K562 (cell line): ENCODE results near the gene EPS8. TPM values are rescaled to one million over a fixed set of nuclear protein-coding genes. Genes with fewer than 3 reads are reported as not detected.

Experiments used
- ATAC-seq: fragments of 200-7000 bp; cut with Tn5 transposase; 3 replicates; pipeline ENCODE4 v1.9.1; 2020; ENCODE audit warnings: moderate library complexity
- BruUV-seq: library from RNA; stranded (reverse); fragments of 400-500 nt; replicated peaks from 2 replicates; lab custom pipeline; 2021; lab: Mats Ljungman, UMichigan
- CTCF ChIA-PET: fragments of 300-600 bp; formaldehyde crosslinking; extraction: SDS; loops from one replicate; lab custom pipeline; 2021; ENCODE audit warnings: low intra/inter-chr PET ratio; lab: Yijun Ruan, JAX
- POLR2A ChIA-PET: fragments of 300-600, 350-650 bp; sonication (Branson Sonifier 250); formaldehyde crosslinking; extraction: SDS; loops from one replicate; lab custom pipeline; 2021; ENCODE audit warnings: antibody characterized with exemption, inconsistent platforms; lab: Yijun Ruan, JAX
- DNase-seq, 4 experiments: peaks; one replicate each; pipeline versions ENCODE4 v3.0.0 to v3.0.0-alpha.2; 2011 to 2018; ENCODE audit warnings: low spot score in 3 of 4, mixed read lengths in 3 of 4; ENCODE audit errors: extremely low read depth in 1 of 4
- FAIRE-seq: peaks from 2 replicates; lab custom pipeline; 2011; peaks lifted over from hg19 to GRCh38; lab: Jason Lieb, UNC
- H2AFZ ChIP-seq: 2 replicates; pipeline ENCODE4 v1.6.0; 2011; ENCODE audit warnings: low read depth, low read length, control low read depth, inconsistent platforms
- H3K27ac ChIP-seq: fragments of 200-600 bp; 3 replicates; pipeline ENCODE4 v1.8.0; 2011; ENCODE audit warnings: low read depth, mild to moderate bottlenecking, control low read depth, inconsistent platforms, low read length, moderate library complexity, mixed read lengths; ENCODE audit errors: extremely low read depth
- H3K27me3 ChIP-seq, 2 experiments: fragments of 300-600 bp in 1 of 2; 2 replicates in 1 of 2; 3 replicates in 1 of 2; pipeline versions ENCODE4 v1.6.0 to v1.8.0; 2011; ENCODE audit warnings: inconsistent platforms in 2 of 2, low read length in 2 of 2, mild to moderate bottlenecking in 1 of 2, mixed read lengths in 1 of 2, moderate library complexity in 1 of 2; ENCODE audit not compliant: control insufficient read depth in 2 of 2, insufficient read depth in 2 of 2
- H3K36me3 ChIP-seq: fragments of 300-600 bp; 3 replicates; pipeline ENCODE4 v1.8.0; 2011; ENCODE audit warnings: mild to moderate bottlenecking, low read length, inconsistent platforms; ENCODE audit not compliant: control insufficient read depth, insufficient read depth
- H3K4me1 ChIP-seq, 2 experiments: fragments of 200-600 bp in 1 of 2; replicated peaks in 1 of 2; 2 replicates in 1 of 2; 3 replicates in 1 of 2; pipeline versions ENCODE4 v1.5.1 to v1.8.0; 2011; ENCODE audit warnings: inconsistent platforms in 2 of 2, low read length in 2 of 2, mild to moderate bottlenecking in 1 of 2, mixed read lengths in 1 of 2, moderate library complexity in 1 of 2; ENCODE audit not compliant: control insufficient read depth in 2 of 2, insufficient read depth in 2 of 2
- H3K4me2 ChIP-seq: 2 replicates; pipeline ENCODE4 v1.6.1; 2011; ENCODE audit warnings: low read length, control low read depth, inconsistent platforms, mixed read lengths; ENCODE audit not compliant: insufficient read depth
- H3K4me3 ChIP-seq: fragments of 200-600 bp; sonication (generic), shearing (Covaris generic); 2 replicates; pipeline ENCODE4 v1.5.1; 2016; ENCODE audit warnings: control low read depth, inconsistent platforms
- H3K79me2 ChIP-seq: fragments of 200-600 bp; 3 replicates; pipeline ENCODE4 v1.8.0; 2011; ENCODE audit warnings: low read length, inconsistent platforms; ENCODE audit not compliant: control insufficient read depth, insufficient read depth
- H3K9ac ChIP-seq, 2 experiments: 2 replicates each; pipeline versions ENCODE4 v1.6.0 to v1.6.1; 2011; ENCODE audit warnings: low read depth in 2 of 2, low read length in 2 of 2, control low read depth in 1 of 2, inconsistent platforms in 1 of 2, mild to moderate bottlenecking in 1 of 2, mixed read lengths in 1 of 2; ENCODE audit not compliant: insufficient read depth in 1 of 2
- H3K9me1 ChIP-seq: one replicate; pipeline ENCODE4 v1.6.0; 2011; ENCODE audit warnings: inconsistent platforms, mild to moderate bottlenecking, low read length, moderate library complexity; ENCODE audit not compliant: control insufficient read depth, insufficient read depth
- H3K9me3 ChIP-seq: replicated peaks from 2 replicates; pipeline ENCODE4 v1.5.1; 2011; ENCODE audit warnings: low read depth, low read length, inconsistent platforms; ENCODE audit not compliant: control insufficient read depth, insufficient read depth
- H4K20me1 ChIP-seq: replicated peaks from 2 replicates; pipeline ENCODE4 v1.6.1; 2011; ENCODE audit warnings: low read length, inconsistent platforms, mixed read lengths; ENCODE audit not compliant: control insufficient read depth, insufficient read depth
- CBX3 ChIP-seq, 2 experiments: IDR thresholded peaks; 1 replicate in 1 of 2; 2 replicates in 1 of 2; pipeline ENCODE4 v1.6.1; 2012; ENCODE audit warnings: inconsistent platforms in 2 of 2, low read length in 2 of 2, borderline replicate concordance in 1 of 2, control low read depth in 1 of 2
- EWSR1 ChIP-seq: fragments of 450-650 bp; IDR thresholded peaks from 2 replicates; pipeline ENCODE4 v1.6.1; 2018; ENCODE audit warnings: borderline replicate concordance, mild to moderate bottlenecking, low read depth, moderate library complexity; ENCODE audit not compliant: partially characterized antibody
- FOXJ3 ChIP-seq: sonication (generic); formaldehyde crosslinking; IDR thresholded peaks from 2 replicates; pipeline ENCODE4 v1.4.0; 2020; ENCODE audit warnings: mild to moderate bottlenecking, missing genetic modification reagents
- HCFC1 ChIP-seq: IDR thresholded peaks from 2 replicates; pipeline ENCODE4 v1.6.1; 2012; ENCODE audit warnings: low read depth, low read length, improper control_type of control experiment
- MTA3 ChIP-seq: fragments of 450-650 bp; formaldehyde crosslinking; IDR thresholded peaks from 2 replicates; pipeline ENCODE4 v1.6.1; 2017; ENCODE audit warnings: mild to moderate bottlenecking, borderline replicate concordance
- POLR2G ChIP-seq: fragments of 200-400 bp; formaldehyde crosslinking; IDR thresholded peaks from 2 replicates; pipeline ENCODE4 v1.6.1; 2017; ENCODE audit warnings: low read depth, mild to moderate bottlenecking, antibody characterized with exemption, low read length, moderate library complexity
- RBM15 ChIP-seq: fragments of 200-400 bp; formaldehyde crosslinking; IDR thresholded peaks from 2 replicates; pipeline ENCODE4 v1.6.1; 2018; ENCODE audit warnings: mild to moderate bottlenecking, low read length, moderate library complexity; ENCODE audit not compliant: insufficient read depth
- SETDB1 ChIP-seq: IDR thresholded peaks from one replicate; pipeline ENCODE4 v1.6.1; 2012; ENCODE audit warnings: low read length, control low read depth, inconsistent platforms
- SIN3A ChIP-seq, 2 experiments: fragments of 150-350 bp in 1 of 2; IDR thresholded peaks; 2 replicates each; pipeline ENCODE4 v1.6.1; 2011 to 2016; ENCODE audit warnings: borderline replicate concordance in 2 of 2, low read depth in 2 of 2, low read length in 2 of 2, mild to moderate bottlenecking in 2 of 2, moderate library complexity in 2 of 2; ENCODE audit not compliant: control insufficient read depth in 1 of 2
- ZBTB5 ChIP-seq: fragments of 450-650 bp; IDR thresholded peaks from 2 replicates; pipeline ENCODE4 v1.6.1; 2017; ENCODE audit warnings: antibody characterized with exemption
- ZKSCAN8 ChIP-seq: fragments of 200-800 bp; sonication (Bioruptor generic); IDR thresholded peaks from 2 replicates; pipeline ENCODE4 v1.6.1; 2016; ENCODE audit warnings: missing genetic modification characterization, missing compliant biosample characterization
- ZNF175 ChIP-seq: fragments of 200-800 bp; sonication (Bioruptor generic); IDR thresholded peaks from 2 replicates; pipeline ENCODE4 v1.6.1; 2016; ENCODE audit warnings: low read depth, mild to moderate bottlenecking, missing genetic modification characterization, missing compliant biosample characterization
- ZNF695 ChIP-seq: fragments of 450-650 bp; formaldehyde crosslinking; IDR thresholded peaks from 2 replicates; pipeline ENCODE4 v1.4.0; 2020; ENCODE audit warnings: mild to moderate bottlenecking, moderate library complexity
- WGBS: fragments of 100-300 bp; shearing (Covaris generic); methylation state at CpG from one replicate; pipeline ENCODE4 v1.1.6; 2016; ENCODE audit warnings: low coverage, mixed read lengths; ENCODE audit not compliant: insufficient coverage; ENCODE audit errors: missing lambda C conversion rate; 5-methylcytosine and 5-hydroxymethylcytosine counted together
- in situ Hi-C: fragments of 300-500 bp; cut with MboI; formaldehyde crosslinking; loops from 4 replicates; pipeline ENCODE4 v1.15.0; 2018; ENCODE audit warnings: inconsistent platforms, mixed read lengths
- intact Hi-C: fragments of 100-400 bp; cut with micrococcal nuclease; formaldehyde crosslinking; loops from 2 replicates; pipeline ENCODE4 v1.14.2; 2022
- polyA plus RNA-seq, 8 experiments: library from polyadenylated mRNA; depleted of rRNA in 4 of 8; stranded (reverse) in 5 of 8; unstranded in 3 of 8; fragments of >200 nt; fragmentation: Nextera tagmentation in 2 of 8; fragmentation: Illumina TruSeq in 1 of 8; extraction: Ambion mirVana in 2 of 8; extraction: Trizol in 1 of 8; gene quantifications; 2 replicates each; pipeline versions ENCODE4 v1.2.1 to v1.2.3, GENCODE V29; 2011 to 2014; ENCODE audit warnings: inconsistent platforms in 1 of 8, missing spikeins in 1 of 8
- total RNA-seq, 7 experiments: library from RNA; depleted of rRNA in 6 of 7; stranded (reverse); fragments of >200 nt in 6 of 7; fragmentation: Illumina TruSeq in 2 of 7; extraction: Trizol in 2 of 7; gene quantifications; 2 replicates each; pipeline versions ENCODE4 v1.2.1 to v1.2.3, GENCODE V29; 2011 to 2021; ENCODE audit warnings: low replicate concordance in 1 of 7
- TF ChIP-seq, protein P1 (sequence below): fragments of 250-450 bp; sonication (Bioruptor Pico); IDR thresholded peaks from 2 replicates; pipeline ENCODE4 v1.8.0; 2022; ENCODE audit warnings: moderate library complexity, mild to moderate bottlenecking, inconsistent platforms
- TF ChIP-seq, protein P2 (sequence below): fragments of 250-450 bp; sonication (Bioruptor Pico); IDR thresholded peaks from 2 replicates; pipeline ENCODE4 v1.8.0; 2022; ENCODE audit warnings: moderate library complexity, mild to moderate bottlenecking, inconsistent platforms

Gene EPS8
- total and polyA plus RNA-seq, 9 of the 15 experiments (the other 6 are each of a cell fraction or from before 2014, with no cell fraction given): 0.10 to 1.9 (median 0.33) TPM

DNA sequence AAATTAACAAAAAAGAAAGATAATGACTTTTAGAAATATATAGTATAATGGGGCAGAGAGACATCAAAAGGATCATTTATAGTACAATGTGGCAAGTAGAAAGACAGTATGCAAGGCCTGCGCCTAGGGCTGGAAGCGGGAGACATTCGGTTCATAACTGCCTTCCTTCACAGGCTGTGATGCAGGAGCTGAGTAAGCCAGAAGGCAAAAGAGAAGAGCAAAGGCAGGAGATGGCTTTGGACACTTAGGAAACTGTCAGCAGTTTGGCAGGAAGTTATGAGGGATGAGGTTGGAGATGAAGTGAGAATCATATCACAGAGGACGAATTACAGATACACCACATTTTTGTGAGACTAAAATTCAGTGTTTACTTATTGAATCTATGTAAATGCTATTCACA, 97.8 kb downstream of the EPS8 start:
- intact Hi-C loops: no loop called here
- ChIA-PET CTCF (no interaction called here), POLR2A (no interaction called here)
- no peak for DNase-seq
- ATAC-seq: no peak
- in situ Hi-C loops: no loop called here
- no peak for FAIRE-seq
- Histone ChIP-seq H3K27me3 (no peaks in the 10 kb centered on the region), H3K4me3 (no peak overlapping the region), H3K4me1 (no peaks in the 10 kb centered on the region), H3K79me2 (no peaks in the 10 kb centered on the region), H2AFZ (no peak overlapping the region), H3K27ac (no peak overlapping the region), H3K4me2 (no peak overlapping the region), H3K9me1 (no peaks in the 10 kb centered on the region), H3K9ac (no peak overlapping the region), H4K20me1 (no peaks in the 10 kb centered on the region), H3K9me3 (no peaks in the 10 kb centered on the region), H3K36me3 (no peaks in the 10 kb centered on the region)
- no TSS peak for BruUV-seq
- TF ChIP-seq SETDB1 (no peak), FOXJ3 (CRISPR knock-in tag) (no peak), ZKSCAN8 (CRISPR knock-in tag) (no peak), RBM15 (no peak), POLR2G (no peak), HCFC1 (no peak), SIN3A (IDR thresholded peaks at IDR 0.05; ENCODE audit: borderline replicate concordance in 2 of 2, control insufficient read depth in 1 of 2, low read depth in 2 of 2, low read length in 2 of 2) (no peak), CBX3 (IDR thresholded peaks at IDR 0.05; ENCODE audit: borderline replicate concordance in 1 of 2, low read length in 2 of 2) (no peak), EWSR1 (no peak), MTA3 (no peak), ZNF175 (CRISPR knock-in tag) (no peak), ZBTB5 (no peak), ZNF695 (CRISPR knock-in tag) (no peak)
- TF ChIP-seq, protein P1, sequence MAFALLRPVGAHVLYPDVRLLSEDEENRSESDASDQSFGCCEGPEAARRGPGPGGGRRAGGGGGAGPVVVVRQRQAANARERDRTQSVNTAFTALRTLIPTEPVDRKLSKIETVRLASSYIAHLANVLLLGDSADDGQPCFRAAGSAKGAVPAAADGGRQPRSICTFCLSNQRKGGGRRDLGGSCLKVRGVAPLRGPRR (CRISPR knock-in tag): no peak
- TF ChIP-seq, protein P2, sequence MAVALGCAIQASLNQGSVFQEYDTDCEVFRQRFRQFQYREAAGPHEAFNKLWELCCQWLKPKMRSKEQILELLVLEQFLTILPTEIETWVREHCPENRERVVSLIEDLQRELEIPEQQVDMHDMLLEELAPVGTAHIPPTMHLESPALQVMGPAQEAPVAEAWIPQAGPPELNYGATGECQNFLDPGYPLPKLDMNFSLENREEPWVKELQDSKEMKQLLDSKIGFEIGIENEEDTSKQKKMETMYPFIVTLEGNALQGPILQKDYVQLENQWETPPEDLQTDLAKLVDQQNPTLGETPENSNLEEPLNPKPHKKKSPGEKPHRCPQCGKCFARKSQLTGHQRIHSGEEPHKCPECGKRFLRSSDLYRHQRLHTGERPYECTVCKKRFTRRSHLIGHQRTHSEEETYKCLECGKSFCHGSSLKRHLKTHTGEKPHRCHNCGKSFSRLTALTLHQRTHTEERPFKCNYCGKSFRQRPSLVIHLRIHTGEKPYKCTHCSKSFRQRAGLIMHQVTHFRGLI: no peak
- WGBS: 3% methylated on average over 4 of the region's 4 CpGs
